Left renal pelvis (tissue), 4 donors: ENCODE results near the gene SYNM. TPM values are rescaled to one million over a fixed set of nuclear protein-coding genes. Genes with fewer than 3 reads are reported as not detected.

Source experiments
- DNase-seq, 4 donors: peaks; one replicate each; pipeline ENCODE4 v3.0.0-alpha.2; 2013; ENCODE audit warnings: low read depth in 4 of 4, low spot score in 3 of 4
- polyA plus RNA-seq, 4 donors: library from polyadenylated mRNA; unstranded; fragments of 120-200 nt; gene quantifications; one replicate each; pipeline ENCODE4 v1.2.1, GENCODE V29; 2013; ENCODE audit not compliant: insufficient read length in 4 of 4

The SYNM gene
- polyA plus RNA-seq, 4 donors = 1.8 to 3.1 (median 2.1) TPM

- no peak for DNase-seq
Measured at GRCh38 chr15:99085413-99086326, 19.2 kb upstream of the SYNM start.

- DNase-seq = no peak
Measured at GRCh38 chr15:99086327-99086667, 18.6 kb upstream of the SYNM start.

- no peak for DNase-seq
Measured at GRCh38 chr15:99087405-99087943, 17.4 kb upstream of the SYNM start.

- no peak for DNase-seq
Measured at GRCh38 chr15:99090011-99090699, 14.7 kb upstream of the SYNM start.

- no peak for DNase-seq
Measured at GRCh38 chr15:99090938-99091337, 13.9 kb upstream of the SYNM start.

- no peak for DNase-seq
Measured at GRCh38 chr15:99092554-99093172, 12.2 kb upstream of the SYNM start.

GRCh38 chr15:99095626-99096025 is 9.3 kb upstream of the SYNM start:
- no peak for DNase-seq

- DNase-seq = no peak
Measured at GRCh38 chr15:99096173-99096893, 8.5 kb upstream of the SYNM start.

- no peak for DNase-seq
Measured at GRCh38 chr15:99096894-99097426, 7.9 kb upstream of the SYNM start.

- DNase-seq = no peak
Measured at GRCh38 chr15:99097441-99098410, 7.2 kb upstream of the SYNM start.

GRCh38 chr15:99098426-99098825 is 6.5 kb upstream of the SYNM start:
- DNase-seq = no peak

- DNase-seq = no peak
Measured at GRCh38 chr15:99098991-99099390, 5.9 kb upstream of the SYNM start.

GRCh38 chr15:99099661-99100060 is 5.2 kb upstream of the SYNM start:
- DNase-seq = no peak

GRCh38 chr15:99100245-99101173 is 4.4 kb upstream of the SYNM start:
- DNase-seq = no peak

- no peak for DNase-seq
Measured at GRCh38 chr15:99101501-99101900, 3.4 kb upstream of the SYNM start.

- no peak for DNase-seq
Measured at GRCh38 chr15:99102332-99103235, 2.3 kb upstream of the SYNM start.

GRCh38 chr15:99103279-99103678 is 1.6 kb upstream of the SYNM start:
- DNase-seq = no peak
